A549 (cell line): Measurements from ENCODE around the gene CACNA1C. TPM values are rescaled to one million over a fixed set of nuclear protein-coding genes. Genes with fewer than 3 reads are reported as not detected.

Experiments used
- ATAC-seq, 2 experiments: fragments of 200-7000 bp in 1 of 2; fragments of >200 bp in 1 of 2; cut with Nextera tagmentation in 1 of 2; cut with Tn5 transposase in 1 of 2; 3 replicates each; pipeline versions ENCODE4 v1.8.0 to v1.9.1; 2018 to 2020; ENCODE audit warnings: mild to moderate bottlenecking in 1 of 2, moderate library complexity in 1 of 2
- CTCF ChIA-PET: fragments of 300-600 bp; sonication (Branson Sonifier 250); formaldehyde crosslinking; extraction: SDS; loops from one replicate; lab custom pipeline; 2021; ENCODE audit warnings: antibody characterized with exemption, inconsistent platforms; lab: Yijun Ruan, JAX
- POLR2A ChIA-PET: fragments of 350-600 bp; formaldehyde crosslinking; extraction: SDS; loops from one replicate; lab custom pipeline; 2021; ENCODE audit warnings: antibody characterized with exemption, inconsistent platforms; lab: Yijun Ruan, JAX
- DNase-seq, 2 experiments: peaks; one replicate each; pipeline versions ENCODE4 v3.0.0 to v3.0.0-alpha.2; 2011 to 2016; ENCODE audit warnings: low read depth in 1 of 2, low spot score in 1 of 2
- FAIRE-seq: peaks from 2 replicates; lab custom pipeline; 2011; peaks lifted over from hg19 to GRCh38; lab: Jason Lieb, UNC
- H3K27ac ChIP-seq, 2 experiments: fragments of >200 bp; sonication (Bioruptor Twin); formaldehyde crosslinking; 3 replicates each; pipeline ENCODE4 v1.5.1; 2016 to 2017
- H3K4me1 ChIP-seq: fragments of >200 bp; sonication (Bioruptor Twin); formaldehyde crosslinking; 3 replicates; pipeline ENCODE4 v1.6.1; 2016
- H3K4me2 ChIP-seq: fragments of >200 bp; sonication (Bioruptor Twin); formaldehyde crosslinking; 3 replicates; pipeline ENCODE4 v1.6.1; 2016
- H3K4me3 ChIP-seq: fragments of >200 bp; sonication (Bioruptor Twin); formaldehyde crosslinking; 3 replicates; pipeline ENCODE4 v1.5.1; 2016
- H3K9me3 ChIP-seq: fragments of >200 bp; sonication (Bioruptor Twin); formaldehyde crosslinking; 3 replicates; pipeline ENCODE4 v1.6.1; 2016
- CBX8 ChIP-seq: fragments of 200-600 bp; sonication (generic); IDR thresholded peaks from 2 replicates; pipeline ENCODE4 v1.6.1; 2016
- EHF ChIP-seq: fragments of 250-450 bp; sonication (Bioruptor Pico); IDR thresholded peaks from 2 replicates; pipeline ENCODE4 v1.5.0; 2020; ENCODE audit warnings: mild to moderate bottlenecking
- FOSB ChIP-seq: fragments of 250-450 bp; sonication (Bioruptor Pico); IDR thresholded peaks from 2 replicates; pipeline ENCODE4 v1.5.0; 2020; ENCODE audit warnings: mild to moderate bottlenecking, moderate library complexity
- KDM1A ChIP-seq: fragments of 200-600 bp; sonication (generic); IDR thresholded peaks from 2 replicates; pipeline ENCODE4 v1.6.1; 2016; ENCODE audit warnings: low read depth, mild to moderate bottlenecking
- MAFK ChIP-seq: fragments of 450-650 bp; IDR thresholded peaks from 2 replicates; pipeline ENCODE4 v1.6.1; 2014; ENCODE audit not compliant: partially characterized antibody
- MAZ ChIP-seq: fragments of 150-350 bp; IDR thresholded peaks from 2 replicates; pipeline ENCODE4 v1.6.1; 2014; ENCODE audit warnings: antibody characterized with exemption, low read depth, low read length, borderline replicate concordance
- MYC ChIP-seq: IDR thresholded peaks from 2 replicates; pipeline ENCODE4 v1.6.1; 2012; ENCODE audit warnings: mild to moderate bottlenecking, inconsistent platforms, low read length, improper control_type of control experiment, borderline replicate concordance
- NFE2L2 ChIP-seq: fragments of 150-350 bp; conservative IDR thresholded peaks from 2 replicates; pipeline ENCODE4 v1.6.1; 2014; ENCODE audit warnings: low read length
- NR3C1 ChIP-seq: fragments of >200 bp; sonication (Bioruptor Twin); formaldehyde crosslinking; IDR thresholded peaks from 3 replicates; pipeline ENCODE4 v1.6.1; 2017
- POLR2A ChIP-seq: IDR thresholded peaks from 2 replicates; pipeline ENCODE4 v1.6.1; 2012; ENCODE audit warnings: mild to moderate bottlenecking, low read length
- POLR2AphosphoS2 ChIP-seq: conservative IDR thresholded peaks from 2 replicates; pipeline ENCODE4 v1.6.1; 2012; ENCODE audit warnings: low read length, improper control_type of control experiment, inconsistent platforms
- RAD21 ChIP-seq, 2 experiments: fragments of >200 bp in 1 of 2; sonication (Bioruptor Twin) in 1 of 2; formaldehyde crosslinking in 1 of 2; IDR thresholded peaks in 1 of 2; conservative IDR thresholded peaks in 1 of 2; 2 replicates in 1 of 2; 3 replicates in 1 of 2; pipeline ENCODE4 v1.6.1; 2012 to 2018; ENCODE audit warnings: inconsistent platforms in 1 of 2
- RNF2 ChIP-seq: fragments of 200-600 bp; sonication (generic); IDR thresholded peaks from 2 replicates; pipeline ENCODE4 v1.6.1; 2016; ENCODE audit warnings: low read depth, mild to moderate bottlenecking, antibody characterized with exemption, moderate library complexity, borderline replicate concordance
- SMC3 ChIP-seq: fragments of >200 bp; sonication (Bioruptor Twin); formaldehyde crosslinking; IDR thresholded peaks from 3 replicates; pipeline ENCODE4 v1.6.1; 2018; ENCODE audit warnings: inconsistent platforms
- ZFP36 ChIP-seq: fragments of 450-650 bp; IDR thresholded peaks from 2 replicates; pipeline ENCODE4 v1.6.1; 2014; ENCODE audit warnings: borderline replicate concordance; ENCODE audit not compliant: partially characterized antibody
- ZSCAN20 ChIP-seq: fragments of 250-450 bp; sonication (Bioruptor Pico); IDR thresholded peaks from 2 replicates; pipeline ENCODE4 v1.8.0; 2022; ENCODE audit warnings: mild to moderate bottlenecking, moderate library complexity
- WGBS: methylation state at CpG from one replicate; pipeline ENCODE4 v1.1.6; 2017; ENCODE audit errors: missing lambda C conversion rate; 5-methylcytosine and 5-hydroxymethylcytosine counted together
- polyA plus RNA-seq, 4 experiments: library from polyadenylated mRNA; depleted of rRNA in 3 of 4; stranded (reverse); fragments of >200 nt; fragmentation: RNase III in 1 of 4; extraction: RNeasy Plus Mini Kit Qiagen cat#74134 plus additional on column Dnase treatment in 1 of 4; gene quantifications; 2 replicates in 3 of 4; 3 replicates in 1 of 4; pipeline ENCODE4 v1.2.3, GENCODE V29; 2011 to 2017
- TF ChIP-seq, protein P1 (sequence below): fragments of 200-600 bp; sonication (generic); IDR thresholded peaks from 2 replicates; pipeline ENCODE4 v1.6.1; 2016; ENCODE audit warnings: antibody characterized with exemption, mild to moderate bottlenecking, moderate library complexity
- TF ChIP-seq, protein P2 (sequence below): fragments of 250-450 bp; sonication (Bioruptor Pico); IDR thresholded peaks from 2 replicates; pipeline ENCODE4 v1.5.0; 2021; ENCODE audit warnings: mild to moderate bottlenecking, moderate library complexity, borderline replicate concordance
- TF ChIP-seq, protein P3 (sequence below): fragments of 150-350 bp; IDR thresholded peaks from 2 replicates; pipeline ENCODE4 v1.6.1; 2014; ENCODE audit warnings: low read depth, mild to moderate bottlenecking, low read length
- TF ChIP-seq, protein P4 (sequence below): fragments of >200 bp; sonication (Bioruptor Twin); formaldehyde crosslinking; IDR thresholded peaks from 3 replicates; pipeline ENCODE4 v1.5.1; 2016

CACNA1C gene
- polyA plus RNA-seq, 2 of the 4 experiments (the other 2 are of a cell fraction): not detected

DNA sequence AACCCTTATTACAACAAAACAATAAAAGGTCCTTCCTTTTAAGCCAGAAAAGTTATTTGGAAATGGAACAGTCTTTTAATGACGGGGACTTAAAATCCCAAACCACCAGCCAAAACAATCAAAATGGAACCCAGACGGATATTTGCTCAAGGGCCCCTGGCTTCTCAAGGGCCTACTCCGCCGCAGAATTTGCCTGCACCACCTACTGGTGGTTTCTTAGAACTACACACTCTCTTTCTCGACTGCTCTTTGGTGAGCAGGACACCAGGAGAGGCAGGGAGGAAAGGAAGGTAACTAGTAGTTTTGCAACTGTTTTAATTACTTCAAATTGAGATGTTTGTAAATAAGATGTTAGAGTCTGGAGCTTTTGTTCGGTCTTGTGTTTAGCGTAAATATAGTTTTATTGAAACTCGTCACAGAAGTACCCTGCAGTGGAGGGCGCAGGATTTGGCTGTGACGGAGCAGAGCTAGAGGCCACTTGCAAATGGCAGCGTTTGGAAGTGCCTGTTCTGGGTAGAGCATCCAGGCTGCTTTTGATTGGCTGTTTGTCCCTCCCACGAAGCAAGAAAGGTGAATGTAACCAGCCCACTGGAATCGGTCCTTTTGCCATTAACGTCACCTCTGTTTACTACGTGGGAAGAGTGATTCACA is 238.5 kb downstream of the CACNA1C start:
- no peak overlapping the region for H3K4me2 ChIP-seq
- 39% methylated on average over 15 of the region's 15 CpGs for WGBS
- FAIRE-seq: no peak
- H3K27ac ChIP-seq: no peak overlapping the region
- H3K4me1 ChIP-seq: no peaks in the 10 kb centered on the region
- DNase-seq: peak; percentile 60 to 80
- H3K4me3 ChIP-seq: no peak overlapping the region
- TF ChIP-seq, protein P1, sequence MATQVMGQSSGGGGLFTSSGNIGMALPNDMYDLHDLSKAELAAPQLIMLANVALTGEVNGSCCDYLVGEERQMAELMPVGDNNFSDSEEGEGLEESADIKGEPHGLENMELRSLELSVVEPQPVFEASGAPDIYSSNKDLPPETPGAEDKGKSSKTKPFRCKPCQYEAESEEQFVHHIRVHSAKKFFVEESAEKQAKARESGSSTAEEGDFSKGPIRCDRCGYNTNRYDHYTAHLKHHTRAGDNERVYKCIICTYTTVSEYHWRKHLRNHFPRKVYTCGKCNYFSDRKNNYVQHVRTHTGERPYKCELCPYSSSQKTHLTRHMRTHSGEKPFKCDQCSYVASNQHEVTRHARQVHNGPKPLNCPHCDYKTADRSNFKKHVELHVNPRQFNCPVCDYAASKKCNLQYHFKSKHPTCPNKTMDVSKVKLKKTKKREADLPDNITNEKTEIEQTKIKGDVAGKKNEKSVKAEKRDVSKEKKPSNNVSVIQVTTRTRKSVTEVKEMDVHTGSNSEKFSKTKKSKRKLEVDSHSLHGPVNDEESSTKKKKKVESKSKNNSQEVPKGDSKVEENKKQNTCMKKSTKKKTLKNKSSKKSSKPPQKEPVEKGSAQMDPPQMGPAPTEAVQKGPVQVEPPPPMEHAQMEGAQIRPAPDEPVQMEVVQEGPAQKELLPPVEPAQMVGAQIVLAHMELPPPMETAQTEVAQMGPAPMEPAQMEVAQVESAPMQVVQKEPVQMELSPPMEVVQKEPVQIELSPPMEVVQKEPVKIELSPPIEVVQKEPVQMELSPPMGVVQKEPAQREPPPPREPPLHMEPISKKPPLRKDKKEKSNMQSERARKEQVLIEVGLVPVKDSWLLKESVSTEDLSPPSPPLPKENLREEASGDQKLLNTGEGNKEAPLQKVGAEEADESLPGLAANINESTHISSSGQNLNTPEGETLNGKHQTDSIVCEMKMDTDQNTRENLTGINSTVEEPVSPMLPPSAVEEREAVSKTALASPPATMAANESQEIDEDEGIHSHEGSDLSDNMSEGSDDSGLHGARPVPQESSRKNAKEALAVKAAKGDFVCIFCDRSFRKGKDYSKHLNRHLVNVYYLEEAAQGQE: no peak
- TF ChIP-seq POLR2AphosphoS2 (no peak), EHF (no peak), MYC (no peak), RAD21 (conservative IDR thresholded peaks at IDR 0.05 in 1 of 2, IDR thresholded peaks at IDR 0.05 in 1 of 2) (peak; percentile 22 to 55; a peak in 2 of 5 replicates), POLR2A (no peak), ZSCAN20 (CRISPR knock-in tag) (no peak), NR3C1 (no peak), NFE2L2 (no peak), SMC3 (peak; percentile 40; the same call in 2 of the 3 replicates), CBX8 (no peak), ZFP36 (peak; percentile 31), MAFK (no peak), MAZ (no peak), FOSB (CRISPR knock-in tag) (no peak), KDM1A (no peak), RNF2 (no peak)
- TF ChIP-seq, protein P2, sequence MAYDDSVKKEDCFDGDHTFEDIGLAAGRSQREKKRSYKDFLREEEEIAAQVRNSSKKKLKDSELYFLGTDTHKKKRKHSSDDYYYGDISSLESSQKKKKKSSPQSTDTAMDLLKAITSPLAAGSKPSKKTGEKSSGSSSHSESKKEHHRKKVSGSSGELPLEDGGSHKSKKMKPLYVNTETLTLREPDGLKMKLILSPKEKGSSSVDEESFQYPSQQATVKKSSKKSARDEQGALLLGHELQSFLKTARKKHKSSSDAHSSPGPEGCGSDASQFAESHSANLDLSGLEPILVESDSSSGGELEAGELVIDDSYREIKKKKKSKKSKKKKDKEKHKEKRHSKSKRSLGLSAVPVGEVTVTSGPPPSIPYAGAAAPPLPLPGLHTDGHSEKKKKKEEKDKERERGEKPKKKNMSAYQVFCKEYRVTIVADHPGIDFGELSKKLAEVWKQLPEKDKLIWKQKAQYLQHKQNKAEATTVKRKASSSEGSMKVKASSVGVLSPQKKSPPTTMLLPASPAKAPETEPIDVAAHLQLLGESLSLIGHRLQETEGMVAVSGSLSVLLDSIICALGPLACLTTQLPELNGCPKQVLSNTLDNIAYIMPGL (CRISPR knock-in tag): no peak
- TF ChIP-seq, protein P3, sequence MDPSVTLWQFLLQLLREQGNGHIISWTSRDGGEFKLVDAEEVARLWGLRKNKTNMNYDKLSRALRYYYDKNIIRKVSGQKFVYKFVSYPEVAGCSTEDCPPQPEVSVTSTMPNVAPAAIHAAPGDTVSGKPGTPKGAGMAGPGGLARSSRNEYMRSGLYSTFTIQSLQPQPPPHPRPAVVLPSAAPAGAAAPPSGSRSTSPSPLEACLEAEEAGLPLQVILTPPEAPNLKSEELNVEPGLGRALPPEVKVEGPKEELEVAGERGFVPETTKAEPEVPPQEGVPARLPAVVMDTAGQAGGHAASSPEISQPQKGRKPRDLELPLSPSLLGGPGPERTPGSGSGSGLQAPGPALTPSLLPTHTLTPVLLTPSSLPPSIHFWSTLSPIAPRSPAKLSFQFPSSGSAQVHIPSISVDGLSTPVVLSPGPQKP: no peak
- TF ChIP-seq, protein P4, sequence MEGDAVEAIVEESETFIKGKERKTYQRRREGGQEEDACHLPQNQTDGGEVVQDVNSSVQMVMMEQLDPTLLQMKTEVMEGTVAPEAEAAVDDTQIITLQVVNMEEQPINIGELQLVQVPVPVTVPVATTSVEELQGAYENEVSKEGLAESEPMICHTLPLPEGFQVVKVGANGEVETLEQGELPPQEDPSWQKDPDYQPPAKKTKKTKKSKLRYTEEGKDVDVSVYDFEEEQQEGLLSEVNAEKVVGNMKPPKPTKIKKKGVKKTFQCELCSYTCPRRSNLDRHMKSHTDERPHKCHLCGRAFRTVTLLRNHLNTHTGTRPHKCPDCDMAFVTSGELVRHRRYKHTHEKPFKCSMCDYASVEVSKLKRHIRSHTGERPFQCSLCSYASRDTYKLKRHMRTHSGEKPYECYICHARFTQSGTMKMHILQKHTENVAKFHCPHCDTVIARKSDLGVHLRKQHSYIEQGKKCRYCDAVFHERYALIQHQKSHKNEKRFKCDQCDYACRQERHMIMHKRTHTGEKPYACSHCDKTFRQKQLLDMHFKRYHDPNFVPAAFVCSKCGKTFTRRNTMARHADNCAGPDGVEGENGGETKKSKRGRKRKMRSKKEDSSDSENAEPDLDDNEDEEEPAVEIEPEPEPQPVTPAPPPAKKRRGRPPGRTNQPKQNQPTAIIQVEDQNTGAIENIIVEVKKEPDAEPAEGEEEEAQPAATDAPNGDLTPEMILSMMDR: peak; percentile 49
- TF ChIP-seq, all 56 proteins: peak for 4
- ATAC-seq: peak; percentile 70 to 90; a peak in 5 of 6 replicates
- ChIA-PET POLR2A (no interaction called here), CTCF (interaction anchor here (0.7 to 3.3 kb wide), 14 partner anchors 8 to 483 kb away, joined by 3 to 19 read pairs (median 5); no protein-coding TSS in a partner anchor)
- no peaks in the 10 kb centered on the region for H3K9me3 ChIP-seq
